ENCODE data around the gene HOXA5. TPM values are rescaled to one million over a fixed set of nuclear protein-coding genes. Genes with fewer than 3 reads are reported as not detected.

HOXA5 gene
- 0.50 TPM for total RNA-seq

- DNase-seq (ENCODE audit: low spot score) (peak; percentile 47), ATAC-seq (peak; percentile 67)
Observed at GRCh38 chr7:27143023-27143949, at the start of gene HOXA5. Gene HOXA5, minus strand, starts transcription at chr7:27143681. Its CDS starts 74 bp downstream, at chr7:27143607.

- peak; percentile 43 for ATAC-seq
Observed at GRCh38 chr7:27192546-27193334, 49.3 kb upstream of the HOXA5 start.

GRCh38 chr7:27191833-27192545 is 48.5 kb upstream of the HOXA5 start:
- ATAC-seq: peak; percentile 16
- DNase-seq (ENCODE audit: low spot score): no peak

More at GRCh38 chr7:27192546-27193334, 49.3 kb upstream of the HOXA5 start:
- DNase-seq (ENCODE audit: low spot score): no peak

GRCh38 chr7:27191161-27191731 is 47.8 kb upstream of the HOXA5 start:
- DNase-seq (ENCODE audit: low spot score): no peak
- no peak for ATAC-seq

- ATAC-seq: no peak
- DNase-seq (ENCODE audit: low spot score): no peak
Observed at GRCh38 chr7:27189997-27190748, 46.7 kb upstream of the HOXA5 start.

- ATAC-seq: no peak
- no peak for DNase-seq (ENCODE audit: low spot score)
Observed at GRCh38 chr7:27189295-27189996, 46.0 kb upstream of the HOXA5 start.

- ATAC-seq (no peak), DNase-seq (ENCODE audit: low spot score) (no peak)
Observed at GRCh38 chr7:27188386-27189294, 45.2 kb upstream of the HOXA5 start.

GRCh38 chr7:27187475-27188385 is 44.2 kb upstream of the HOXA5 start:
- ATAC-seq: no peak
- peak; percentile 4 for DNase-seq (ENCODE audit: low spot score)

- ATAC-seq: no peak
- no peak for DNase-seq (ENCODE audit: low spot score)
Observed at GRCh38 chr7:27186668-27187474, 43.4 kb upstream of the HOXA5 start.

- no peak for ATAC-seq
- DNase-seq (ENCODE audit: low spot score): peak; percentile 32
Observed at GRCh38 chr7:27185854-27186667, 42.6 kb upstream of the HOXA5 start.

- no peak for ATAC-seq
- peak; percentile 37 for DNase-seq (ENCODE audit: low spot score)
Observed at GRCh38 chr7:27185013-27185853, 41.8 kb upstream of the HOXA5 start, which contains the start of gene HOXA11. Gene HOXA11, minus strand, starts transcription at chr7:27185232. Its CDS starts 88 bp downstream, at chr7:27185144.

- DNase-seq (ENCODE audit: low spot score) (peak; percentile 42), ATAC-seq (no peak)
Observed at GRCh38 chr7:27184337-27185012, 41.0 kb upstream of the HOXA5 start.

GRCh38 chr7:27183682-27184336 is 40.3 kb upstream of the HOXA5 start:
- no peak for ATAC-seq
- peak; percentile 22 for DNase-seq (ENCODE audit: low spot score)
